Mesendoderm (in vitro differentiated cells): ENCODE data around the gene TRIM41.

Source experiments
- DNase-seq: peaks from one replicate; pipeline ENCODE4 v3.0.0; 2013
- H2AK5ac ChIP-seq: 2 replicates; pipeline ENCODE4 v1.6.1; 2013; ENCODE audit warnings: low read length, inconsistent platforms
- H2BK120ac ChIP-seq: 2 replicates; pipeline ENCODE4 v1.6.1; 2013; ENCODE audit warnings: low read depth, mild to moderate bottlenecking, low read length, moderate library complexity, mixed read lengths
- H2BK15ac ChIP-seq: replicated peaks from 2 replicates; pipeline ENCODE4 v1.6.1; 2013; ENCODE audit warnings: low read depth, mild to moderate bottlenecking, moderate library complexity
- H2BK5ac ChIP-seq: 2 replicates; pipeline ENCODE4 v1.6.1; 2013; ENCODE audit warnings: low read length, inconsistent platforms
- H3K18ac ChIP-seq: 2 replicates; pipeline ENCODE4 v1.6.1; 2013; ENCODE audit warnings: mild to moderate bottlenecking, low read length, mixed read lengths
- H3K23ac ChIP-seq: one replicate; pipeline ENCODE4 v1.6.1; 2013; ENCODE audit warnings: low read length
- H3K27ac ChIP-seq: 2 replicates; pipeline ENCODE4 v1.5.1; 2013; ENCODE audit warnings: low read depth, mild to moderate bottlenecking, inconsistent platforms, low read length, moderate library complexity
- H3K27me3 ChIP-seq: 2 replicates; pipeline ENCODE4 v1.6.1; 2013; ENCODE audit warnings: low read length, control low read depth, mild to moderate bottlenecking, inconsistent platforms; ENCODE audit not compliant: insufficient read depth, poor library complexity
- H3K36me3 ChIP-seq: 2 replicates; pipeline ENCODE4 v1.6.1; 2013; ENCODE audit warnings: low read length, inconsistent platforms; ENCODE audit not compliant: control insufficient read depth, insufficient read depth
- H3K4ac ChIP-seq: one replicate; pipeline ENCODE4 v1.6.1; 2013; ENCODE audit warnings: low read depth, mild to moderate bottlenecking, low read length, moderate library complexity
- H3K4me1 ChIP-seq: 2 replicates; pipeline ENCODE4 v1.6.1; 2013; ENCODE audit warnings: low read depth, low read length, inconsistent platforms; ENCODE audit not compliant: control insufficient read depth
- H3K4me2 ChIP-seq: 2 replicates; pipeline ENCODE4 v1.6.1; 2013; ENCODE audit warnings: low read length
- H3K4me3 ChIP-seq: 2 replicates; pipeline ENCODE4 v1.5.1; 2013; ENCODE audit warnings: mild to moderate bottlenecking, low read length
- H3K56ac ChIP-seq: one replicate; pipeline ENCODE4 v1.6.1; 2013; ENCODE audit warnings: low read length
- H3K79me1 ChIP-seq: 2 replicates; pipeline ENCODE4 v1.6.1; 2013; ENCODE audit warnings: low read length, inconsistent platforms
- H3K79me2 ChIP-seq: 2 replicates; pipeline ENCODE4 v1.6.1; 2013; ENCODE audit warnings: mild to moderate bottlenecking, low read length; ENCODE audit not compliant: control insufficient read depth, insufficient read depth
- H3K9ac ChIP-seq: 2 replicates; pipeline ENCODE4 v1.6.1; 2013; ENCODE audit warnings: low read length, inconsistent platforms
- H4K5ac ChIP-seq: one replicate; pipeline ENCODE4 v1.6.1; 2013; ENCODE audit warnings: low read length
- H4K8ac ChIP-seq: one replicate; pipeline ENCODE4 v1.6.1; 2013; ENCODE audit warnings: low read depth, mild to moderate bottlenecking, control low read depth, low read length, moderate library complexity
- WGBS: extraction: QIAGEN DNeasy Blood & Tissue Kit; methylation state at CpG from one replicate; pipeline ENCODE4 v1.1.7; 2013; ENCODE audit warnings: low lambda C conversion rate, missing lambda C conversion rate; ENCODE audit not compliant: insufficient coverage; ENCODE audit errors: extremely low coverage; 5-methylcytosine and 5-hydroxymethylcytosine counted together

Gene TRIM41

DNA sequence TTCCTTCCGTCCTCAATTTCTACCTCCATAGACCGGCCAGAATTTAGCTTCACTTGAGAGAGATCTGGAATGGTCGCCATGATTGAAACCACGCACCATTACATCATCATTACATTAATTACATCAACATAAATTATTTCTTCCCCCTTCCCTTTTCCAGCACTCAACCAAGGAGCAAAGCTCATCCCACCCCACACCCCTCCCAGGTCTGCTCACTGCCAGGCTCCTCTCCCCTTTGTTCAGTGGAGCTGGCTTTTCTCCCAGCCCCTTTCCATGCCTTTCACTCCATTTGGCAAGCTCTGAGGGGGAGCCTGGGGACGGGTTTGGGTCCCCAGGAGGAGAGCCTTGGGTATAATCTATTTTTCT is 12.2 kb downstream of the TRIM41 start:
- Histone ChIP-seq H3K36me3 (peaks cover 37% of the 10 kb centered on the region), H2AK5ac (no peak overlapping the region), H3K23ac (no peak overlapping the region), H4K5ac (no peak overlapping the region), H3K4me1 (no peaks in the 10 kb centered on the region), H3K79me2 (peaks cover 7% of the 10 kb centered on the region), H3K27ac (no peak overlapping the region), H3K4me2 (no peak overlapping the region), H2BK120ac (no peak overlapping the region), H4K8ac (no peak overlapping the region), H3K9ac (no peak overlapping the region), H3K56ac (no peak overlapping the region), H2BK5ac (no peak overlapping the region), H3K27me3 (no peaks in the 10 kb centered on the region), H2BK15ac (no peak overlapping the region), H3K18ac (no peak overlapping the region), H3K79me1 (peaks cover 10% of the 10 kb centered on the region), H3K4me3 (no peak overlapping the region), H3K4ac (no peak overlapping the region)
- WGBS: no CpG with 5 or more reads among the region's 5 CpGs
- no peak for DNase-seq

DNA sequence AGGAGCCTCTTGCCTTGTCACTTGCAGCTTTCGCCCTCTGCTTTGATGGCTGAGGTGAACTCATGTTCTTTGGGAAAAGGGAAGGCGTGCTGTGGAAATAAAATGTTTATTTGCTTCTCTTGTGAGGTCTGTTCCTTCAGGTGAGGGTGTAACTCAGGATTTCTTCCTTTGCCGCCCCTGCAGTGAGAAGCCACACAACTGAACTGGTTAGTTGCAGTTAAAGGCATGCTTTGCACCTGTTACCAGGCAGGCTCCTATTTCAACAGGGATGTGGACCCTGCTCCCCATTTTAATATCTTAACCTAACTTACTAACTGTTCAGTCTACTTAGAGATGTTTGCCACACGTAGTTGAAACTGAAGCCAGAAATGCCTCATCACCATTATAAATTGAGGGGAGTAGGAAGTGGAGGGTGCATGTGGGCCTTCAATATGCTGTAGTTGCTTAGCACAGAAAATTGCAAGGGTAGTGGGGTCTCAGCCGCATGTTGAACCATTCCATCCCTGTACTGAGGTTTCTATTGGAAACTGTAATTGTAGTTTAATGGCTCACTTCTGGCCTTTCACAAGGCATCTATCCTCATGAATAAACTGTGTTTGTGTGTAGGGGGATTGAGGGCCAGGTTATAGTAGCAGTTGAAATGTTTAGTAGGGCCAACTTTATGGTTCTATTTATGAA is 12.7 kb downstream of the TRIM41 start:
- no peak overlapping the region for H3K23ac ChIP-seq
- no CpG with 5 or more reads among the region's 5 CpGs for WGBS
- no peak overlapping the region for H3K4me2 ChIP-seq
- H3K9ac ChIP-seq: no peak overlapping the region
- H3K27ac ChIP-seq: no peak overlapping the region
- peaks cover 10% of the 10 kb centered on the region for H3K79me2 ChIP-seq
- H3K27me3 ChIP-seq: no peaks in the 10 kb centered on the region
- H2BK120ac ChIP-seq: no peak overlapping the region
- H2BK15ac ChIP-seq: no peak overlapping the region
- no peak overlapping the region for H4K8ac ChIP-seq
- no peak for DNase-seq
- H3K18ac ChIP-seq: no peak overlapping the region
- no peaks in the 10 kb centered on the region for H3K4me1 ChIP-seq
- no peak overlapping the region for H2BK5ac ChIP-seq
- H3K36me3 ChIP-seq: peaks cover 39% of the 10 kb centered on the region
- no peak overlapping the region for H2AK5ac ChIP-seq
- H3K4ac ChIP-seq: no peak overlapping the region
- H4K5ac ChIP-seq: no peak overlapping the region
- H3K4me3 ChIP-seq: no peak overlapping the region
- no peak overlapping the region for H3K56ac ChIP-seq
- H3K79me1 ChIP-seq: peaks cover 10% of the 10 kb centered on the region

DNA sequence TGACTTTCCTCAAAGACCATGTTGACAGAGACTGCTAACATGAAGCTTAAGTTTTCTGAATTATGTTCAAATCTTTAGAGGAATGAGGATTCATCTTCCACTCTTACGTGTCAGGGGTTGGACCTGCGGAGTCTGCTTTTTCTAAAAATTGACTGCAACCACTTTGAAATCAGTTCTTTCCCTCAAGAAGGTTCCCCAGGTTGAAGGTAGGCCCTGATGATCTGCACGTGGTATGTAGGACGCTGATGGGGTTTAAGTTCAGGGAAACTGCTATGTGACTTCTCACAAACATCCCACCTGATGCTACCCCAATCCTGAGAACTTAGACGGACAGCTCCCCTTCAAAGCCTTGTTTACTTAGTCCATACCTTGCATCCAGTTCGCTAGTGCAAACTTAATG is 13.4 kb downstream of the TRIM41 start:
- H3K18ac ChIP-seq: no peak overlapping the region
- peaks cover 16% of the 10 kb centered on the region for H3K79me2 ChIP-seq
- H2BK15ac ChIP-seq: no peak overlapping the region
- H3K27me3 ChIP-seq: no peaks in the 10 kb centered on the region
- no peak overlapping the region for H3K27ac ChIP-seq
- no peak overlapping the region for H3K56ac ChIP-seq
- DNase-seq: no peak
- no peak overlapping the region for H2AK5ac ChIP-seq
- no peak overlapping the region for H4K8ac ChIP-seq
- no peak overlapping the region for H3K23ac ChIP-seq
- no peak overlapping the region for H3K4me2 ChIP-seq
- WGBS: no CpG with 5 or more reads among the region's 6 CpGs
- H3K4ac ChIP-seq: no peak overlapping the region
- no peak overlapping the region for H2BK5ac ChIP-seq
- no peak overlapping the region for H3K9ac ChIP-seq
- peaks cover 12% of the 10 kb centered on the region for H3K79me1 ChIP-seq
- no peak overlapping the region for H3K4me3 ChIP-seq
- peaks cover 42% of the 10 kb centered on the region for H3K36me3 ChIP-seq
- H4K5ac ChIP-seq: no peak overlapping the region
- H3K4me1 ChIP-seq: peaks cover 2% of the 10 kb centered on the region
- H2BK120ac ChIP-seq: no peak overlapping the region

DNA sequence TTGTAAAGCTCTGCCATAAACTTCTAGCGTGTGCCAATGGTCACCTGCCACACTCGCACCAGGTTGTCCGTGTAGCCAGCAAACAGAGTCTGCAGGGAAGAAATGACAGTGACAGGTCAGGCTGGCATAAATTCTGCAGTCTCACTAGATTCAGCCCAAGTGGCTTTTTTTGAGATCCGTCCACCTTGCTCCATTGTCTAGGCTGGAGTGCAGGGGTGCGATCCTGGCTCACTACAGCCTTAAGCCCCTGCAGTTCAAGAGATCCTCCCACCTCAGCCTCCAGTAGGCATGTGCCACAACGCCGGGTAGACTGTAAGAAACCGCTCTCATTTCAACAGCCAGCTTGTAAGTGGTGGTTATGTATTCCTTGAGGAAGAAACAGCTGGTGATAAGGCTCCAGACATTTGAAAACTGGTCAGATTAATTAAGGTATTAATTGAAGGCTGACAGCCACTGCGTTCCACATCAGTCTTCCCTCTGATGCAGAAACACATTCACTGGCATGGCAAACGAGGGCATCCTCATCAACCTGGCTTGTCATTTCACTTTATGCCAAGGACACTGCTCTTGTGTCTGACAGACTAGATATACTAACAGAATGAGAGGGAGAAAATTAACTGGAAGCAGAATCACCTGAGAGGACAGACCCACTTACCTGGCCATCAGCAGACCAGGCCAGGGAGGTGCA is 14.0 kb downstream of the TRIM41 start:
- Histone ChIP-seq H2AK5ac (no peak overlapping the region), H3K79me2 (peaks cover 22% of the 10 kb centered on the region), H2BK120ac (no peak overlapping the region), H3K4me1 (peaks cover 5% of the 10 kb centered on the region), H3K56ac (no peak overlapping the region), H3K27me3 (no peaks in the 10 kb centered on the region), H3K4me2 (no peak overlapping the region), H3K4ac (no peak overlapping the region), H4K5ac (no peak overlapping the region), H3K18ac (no peak overlapping the region), H3K79me1 (peaks cover 15% of the 10 kb centered on the region), H2BK5ac (no peak overlapping the region), H3K9ac (no peak overlapping the region), H3K36me3 (peaks cover 48% of the 10 kb centered on the region), H3K23ac (no peak overlapping the region), H3K27ac (no peak overlapping the region), H4K8ac (no peak overlapping the region), H2BK15ac (no peak overlapping the region), H3K4me3 (no peak overlapping the region)
- no peak for DNase-seq
- no CpG with 5 or more reads among the region's 10 CpGs for WGBS

DNA sequence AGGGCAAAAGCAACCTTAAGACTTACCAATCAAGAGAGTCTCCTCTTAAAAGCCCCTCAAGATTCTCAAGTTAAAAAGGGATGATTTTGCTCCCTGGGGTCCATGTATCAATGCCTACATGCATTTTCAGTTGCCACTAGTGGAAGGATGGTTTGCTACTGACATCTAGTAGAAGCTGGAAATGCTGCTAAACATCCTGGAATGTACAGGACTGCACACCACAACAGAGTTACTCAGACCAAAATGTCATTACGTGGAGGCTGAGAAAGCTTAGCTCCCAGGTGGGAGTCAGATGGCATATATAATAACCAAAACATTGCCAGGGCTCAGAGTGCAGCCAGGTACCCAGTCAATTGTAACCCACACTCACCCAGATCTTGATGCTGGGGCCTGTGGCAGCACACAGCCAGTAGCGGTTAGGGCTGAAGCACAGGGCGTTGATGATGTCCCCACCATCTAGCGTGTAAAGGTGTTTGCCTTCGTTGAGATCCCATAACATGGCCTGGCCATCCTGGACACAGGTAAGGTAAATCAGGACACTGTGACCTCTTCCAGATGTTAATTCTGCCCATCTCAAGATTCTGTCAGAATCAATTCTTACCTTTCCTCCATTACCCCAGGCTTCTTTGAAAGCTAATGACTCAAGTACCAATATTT is 14.8 kb downstream of the TRIM41 start:
- H3K27me3 ChIP-seq: no peaks in the 10 kb centered on the region
- no peak overlapping the region for H3K56ac ChIP-seq
- H2BK120ac ChIP-seq: no peak overlapping the region
- no peak overlapping the region for H2AK5ac ChIP-seq
- H3K27ac ChIP-seq: no peak overlapping the region
- H3K79me2 ChIP-seq: peaks cover 30% of the 10 kb centered on the region
- no peak overlapping the region for H3K4ac ChIP-seq
- H3K4me2 ChIP-seq: no peak overlapping the region
- no peak overlapping the region for H2BK5ac ChIP-seq
- no CpG with 5 or more reads among the region's 5 CpGs for WGBS
- no peak overlapping the region for H4K8ac ChIP-seq
- no peak overlapping the region for H3K9ac ChIP-seq
- H3K4me3 ChIP-seq: no peak overlapping the region
- H3K23ac ChIP-seq: no peak overlapping the region
- peaks cover 52% of the 10 kb centered on the region for H3K36me3 ChIP-seq
- peaks cover 15% of the 10 kb centered on the region for H3K79me1 ChIP-seq
- DNase-seq: no peak
- H3K4me1 ChIP-seq: peaks cover 5% of the 10 kb centered on the region
- H3K18ac ChIP-seq: no peak overlapping the region
- no peak overlapping the region for H4K5ac ChIP-seq
- H2BK15ac ChIP-seq: no peak overlapping the region
